ENCODE data around the gene ROBO1.
A peak's percentile ranks its signal among the peaks of the same experiment; 100 is the strongest.

Gene ROBO1

DNA sequence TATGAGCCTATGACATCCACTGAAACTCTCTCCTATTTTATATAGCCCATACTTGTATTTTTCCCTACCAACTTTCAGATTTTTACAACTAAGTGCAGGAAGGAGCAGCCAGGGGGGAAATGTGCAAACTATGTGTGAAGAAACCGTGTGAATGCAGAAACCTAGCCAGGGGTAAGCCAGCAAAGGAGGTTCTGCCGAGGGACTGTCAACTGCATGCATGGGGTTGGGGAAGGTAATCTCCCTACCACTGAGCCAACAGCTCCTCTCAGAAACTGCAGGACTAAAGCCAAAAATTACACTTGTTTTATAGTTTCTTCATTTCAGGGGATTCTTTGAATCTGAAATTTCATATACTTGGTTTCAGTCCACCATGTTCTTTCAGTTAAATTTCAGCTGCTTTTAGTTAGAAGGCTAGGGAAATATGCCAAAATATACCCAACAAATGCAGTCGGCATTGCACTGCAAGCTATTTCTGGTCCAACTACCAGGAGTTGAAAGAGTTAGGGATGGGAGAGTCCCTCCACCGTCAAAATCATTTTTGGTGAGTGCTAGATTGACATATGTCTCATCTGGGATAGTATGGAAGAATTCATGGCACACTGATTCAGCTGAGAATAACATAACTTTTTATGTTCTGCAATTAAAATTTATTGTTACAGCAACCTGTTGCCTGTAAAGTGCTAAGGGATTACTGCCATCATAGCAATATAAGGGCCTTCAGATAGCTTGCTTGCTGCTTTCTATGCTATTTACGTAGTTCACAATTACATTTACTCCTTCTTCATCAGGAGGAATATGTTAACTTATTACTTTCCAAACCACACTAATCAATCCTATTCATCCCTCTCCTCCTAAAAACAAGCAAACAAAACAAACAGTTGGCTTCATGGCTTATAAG lies 904.2 kb downstream of the ROBO1 start:
- no peak for DNase-seq

DNA sequence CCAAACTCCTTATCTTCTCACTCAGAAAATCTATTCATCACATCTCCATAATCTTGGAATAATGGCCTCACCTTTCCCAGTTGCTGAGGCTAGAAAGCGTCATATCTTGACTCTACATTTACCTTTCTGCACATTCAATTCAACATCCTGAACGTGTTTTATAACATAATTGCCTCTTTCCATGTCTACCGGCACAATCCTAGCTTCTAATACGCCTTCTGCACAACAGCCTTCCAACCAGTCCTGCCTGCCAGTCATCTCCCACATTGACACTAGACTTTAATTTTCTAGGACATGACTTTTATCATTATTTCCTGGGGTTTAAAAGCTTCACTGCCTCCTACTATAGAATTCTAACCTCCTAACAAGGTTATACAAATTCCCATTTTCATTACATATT lies 906.6 kb downstream of the ROBO1 start:
- DNase-seq, result no peak

DNA sequence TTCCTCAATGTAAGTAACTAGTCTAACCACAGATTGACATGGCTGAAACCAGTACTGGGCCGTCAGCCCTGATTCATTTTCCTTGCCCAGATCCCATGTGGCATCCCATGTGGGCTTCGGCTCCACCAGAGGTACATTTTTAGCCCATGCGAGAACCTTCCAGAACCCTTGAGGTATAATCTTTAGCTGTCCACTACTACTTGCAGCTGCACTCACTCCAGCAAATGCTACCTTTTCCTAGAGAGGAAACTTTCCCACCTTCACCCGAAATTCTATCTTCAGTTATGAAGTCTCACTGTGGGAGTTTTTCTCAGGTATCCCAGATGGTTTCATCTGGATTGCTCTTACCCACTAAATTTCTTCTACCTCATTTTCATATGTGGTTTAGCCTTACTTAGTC lies 907.2 kb downstream of the ROBO1 start:
- no peak for DNase-seq

DNA sequence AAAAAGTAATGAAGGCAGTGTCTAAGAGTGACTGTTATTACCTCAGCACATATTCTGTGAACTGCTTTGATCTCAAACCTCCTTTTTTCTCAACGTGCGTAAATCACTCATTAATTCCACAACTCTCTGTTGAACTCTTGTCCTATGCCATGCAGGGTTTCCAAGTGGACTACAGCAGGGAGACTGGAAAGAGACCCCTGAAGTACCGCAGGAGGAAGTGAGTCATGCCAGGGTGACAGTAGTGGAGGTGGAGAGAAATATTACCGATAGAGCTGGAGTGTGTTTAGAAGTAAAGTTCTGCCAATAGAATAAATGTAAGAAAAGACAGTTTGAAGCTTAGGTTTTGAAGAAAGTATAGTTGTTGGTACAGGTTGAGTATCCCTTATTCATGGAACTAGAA lies 908.9 kb downstream of the ROBO1 start:
- DNase-seq, result no peak

DNA sequence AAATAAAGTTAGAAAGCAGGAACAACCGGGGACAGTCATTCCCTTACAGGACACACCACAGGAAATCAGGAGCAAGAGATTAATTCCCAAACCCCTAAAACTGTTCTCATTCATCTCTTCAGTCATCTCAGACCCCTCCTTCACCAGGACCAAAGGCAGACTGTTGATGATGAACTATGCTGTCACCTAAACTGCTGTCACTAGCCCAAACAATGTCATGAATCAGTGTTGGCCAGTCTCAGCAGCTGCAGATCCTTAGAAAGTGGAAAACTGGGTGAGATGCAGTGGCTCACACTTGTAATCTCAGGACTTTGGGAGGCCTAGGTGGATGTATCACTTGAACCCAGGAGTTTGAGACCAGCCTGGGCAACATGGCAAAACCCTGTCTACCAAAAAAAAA lies 909.6 kb downstream of the ROBO1 start:
- DNase-seq, result no peak

DNA sequence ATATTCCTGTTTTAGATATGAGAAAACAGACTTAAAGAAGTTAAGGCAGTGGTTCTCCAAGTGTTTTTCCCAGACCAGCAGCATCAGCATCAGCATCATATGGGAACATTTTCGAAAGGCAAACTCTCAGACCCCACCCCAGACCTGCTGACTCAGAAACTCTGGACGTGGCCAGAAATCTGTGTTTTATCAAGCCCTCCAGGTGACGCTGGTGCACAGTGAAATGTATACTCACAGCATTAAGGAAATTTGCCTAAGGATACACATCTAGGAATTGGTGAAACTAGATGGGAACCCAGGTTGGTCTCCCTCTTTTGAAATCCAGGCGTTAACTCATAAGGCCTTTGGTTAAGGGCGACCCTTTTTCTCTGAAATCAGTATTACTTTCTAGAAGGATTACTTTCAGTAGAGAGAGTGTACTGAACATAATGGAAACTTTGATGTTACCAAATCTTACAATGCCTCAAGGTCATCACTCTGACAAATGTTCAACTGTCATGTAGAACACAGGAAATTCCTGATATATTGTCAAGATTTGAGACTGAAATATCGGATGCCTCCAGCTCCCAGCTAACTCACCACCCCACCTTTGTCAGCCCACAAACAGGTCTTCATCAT lies 910.2 kb downstream of the ROBO1 start:
- DNase-seq, result peak; percentile 53 to 78

DNA sequence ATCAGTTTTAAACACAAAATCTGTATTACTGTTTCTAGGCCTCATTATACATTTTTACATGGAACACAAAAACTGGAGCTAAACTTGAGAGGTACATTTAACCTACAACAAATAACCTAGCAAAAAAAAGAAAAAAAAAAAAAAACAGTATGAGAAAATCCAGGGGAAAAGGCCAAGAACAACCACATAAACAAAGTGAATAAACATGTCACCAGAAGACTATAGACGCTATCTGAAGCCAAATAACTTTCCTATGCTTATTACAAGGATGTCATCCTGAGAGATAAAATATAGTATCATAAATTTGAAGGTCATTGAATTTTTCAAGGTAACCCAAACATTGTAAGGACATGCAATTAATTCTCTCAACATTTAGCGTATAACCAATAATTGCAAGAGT lies 911.6 kb downstream of the ROBO1 start:
- DNase-seq, result no peak

DNA sequence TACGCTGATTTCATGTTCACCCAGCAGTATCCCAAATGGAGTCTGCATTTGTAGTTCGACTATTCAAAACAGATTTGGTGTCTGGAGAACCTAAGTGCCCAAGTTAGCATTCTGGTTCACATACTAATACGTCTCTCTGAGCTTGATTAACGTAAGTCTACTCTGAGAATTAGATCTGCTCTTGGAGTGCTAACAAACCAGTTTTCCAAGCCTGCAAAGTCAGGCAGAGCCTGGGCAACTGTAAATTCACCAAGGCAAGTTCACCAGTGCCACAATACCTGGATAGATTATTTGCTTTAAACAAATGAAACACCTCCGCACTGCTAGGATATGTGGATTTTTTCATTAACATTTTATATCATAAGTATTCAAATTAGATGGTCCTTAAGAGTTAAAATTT lies 912.6 kb downstream of the ROBO1 start:
- peak in 1 of 2 experiments; percentile 36 for DNase-seq

DNA sequence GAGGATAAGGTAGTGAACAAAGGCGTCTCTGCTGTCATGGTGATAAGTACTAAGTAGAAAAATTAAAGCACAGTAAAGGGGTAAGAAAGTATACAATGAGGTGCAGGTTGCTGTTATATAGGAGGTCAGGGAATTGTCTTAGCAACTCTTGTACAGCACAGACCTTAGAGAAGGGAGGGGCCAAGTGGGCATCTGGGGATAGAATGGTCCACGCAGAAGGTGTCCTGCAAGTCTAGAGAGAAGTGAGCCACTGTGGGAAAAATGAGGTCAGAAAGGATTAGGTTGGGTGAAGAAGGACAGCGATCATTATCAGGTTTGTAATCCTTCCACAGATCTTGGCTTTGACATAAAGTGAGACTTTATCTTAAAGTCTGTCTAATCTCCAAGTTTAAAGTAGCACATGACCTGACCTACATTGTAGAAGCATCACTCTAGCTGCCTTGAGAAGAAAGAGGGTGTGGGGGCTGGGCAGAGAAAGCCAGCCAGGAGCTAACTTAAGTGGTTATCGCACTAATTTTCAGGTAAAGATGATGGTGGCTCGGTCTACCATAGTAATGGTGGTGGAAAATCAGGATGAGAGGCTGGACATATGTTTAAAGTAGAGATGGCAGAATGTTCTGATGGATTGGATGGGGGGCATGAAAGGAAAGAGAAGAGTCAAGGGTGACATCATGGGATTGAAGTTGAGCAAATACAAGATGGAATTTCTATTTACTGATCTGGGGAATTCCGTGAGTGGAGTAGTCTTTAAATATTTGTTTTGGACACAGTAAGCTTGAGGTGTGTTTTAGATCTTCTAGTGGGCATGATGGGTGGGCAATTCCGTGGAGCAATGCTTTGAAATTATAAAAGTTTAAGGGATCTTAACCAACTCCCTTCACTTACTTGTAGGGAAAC lies 919.2 kb downstream of the ROBO1 start:
- DNase-seq, result no peak

DNA sequence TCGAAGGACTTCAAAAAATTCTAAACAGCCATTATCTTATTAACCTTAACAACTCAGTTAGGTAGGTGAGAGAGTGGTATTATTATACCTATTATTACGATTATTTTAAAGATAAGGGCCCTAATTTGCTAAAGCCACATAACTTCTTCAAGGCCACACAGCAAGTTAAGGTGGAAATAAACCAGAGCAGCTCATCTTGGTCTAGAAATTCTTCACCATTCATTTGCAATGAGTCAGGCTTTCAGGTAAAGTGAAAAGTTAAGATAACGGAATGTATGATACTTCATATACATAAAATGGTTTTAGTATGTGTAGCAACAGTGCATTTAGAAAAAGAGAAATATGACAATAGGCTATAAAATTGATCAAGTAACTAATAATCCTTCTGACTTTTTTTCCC lies 920.2 kb downstream of the ROBO1 start:
- no peak for DNase-seq

DNA sequence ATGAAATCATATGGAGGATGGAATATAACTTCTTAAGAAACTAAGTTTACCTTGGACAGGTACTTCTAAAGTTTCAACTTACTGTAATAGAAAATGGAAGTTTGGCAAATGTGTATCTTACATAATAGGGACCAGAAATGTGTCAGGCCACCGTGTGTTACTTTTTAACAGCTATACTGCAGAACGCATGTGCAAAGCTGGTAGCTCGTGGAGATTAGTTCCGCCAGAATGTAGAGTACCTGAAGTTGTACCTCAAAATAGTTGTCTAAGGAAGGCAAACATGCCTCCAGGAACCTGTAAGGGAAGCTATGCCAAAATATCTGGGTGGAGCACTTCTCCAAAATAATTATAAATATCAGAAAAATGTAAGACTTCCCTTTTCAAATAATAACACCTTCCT lies 920.6 kb downstream of the ROBO1 start:
- no peak for DNase-seq

DNA sequence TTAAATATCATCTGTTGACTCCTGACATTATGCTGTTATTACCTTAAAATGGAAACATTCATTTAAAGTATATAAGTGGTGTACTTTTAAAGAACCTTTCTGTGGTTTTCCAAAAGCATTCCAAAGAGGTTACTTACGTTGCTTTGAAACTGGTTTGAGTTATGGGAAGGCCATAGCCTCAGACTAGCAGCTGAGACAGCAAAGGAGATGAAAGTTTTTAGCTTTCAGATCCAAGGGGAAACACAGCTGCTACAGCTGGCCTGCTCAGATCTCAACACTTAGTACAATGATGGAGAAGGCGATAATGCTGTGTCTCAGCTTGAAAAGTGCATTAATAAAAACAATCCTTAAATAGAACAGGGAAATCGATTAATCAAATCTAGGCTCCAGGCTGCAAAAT lies 921.1 kb downstream of the ROBO1 start:
- DNase-seq, result no peak

DNA sequence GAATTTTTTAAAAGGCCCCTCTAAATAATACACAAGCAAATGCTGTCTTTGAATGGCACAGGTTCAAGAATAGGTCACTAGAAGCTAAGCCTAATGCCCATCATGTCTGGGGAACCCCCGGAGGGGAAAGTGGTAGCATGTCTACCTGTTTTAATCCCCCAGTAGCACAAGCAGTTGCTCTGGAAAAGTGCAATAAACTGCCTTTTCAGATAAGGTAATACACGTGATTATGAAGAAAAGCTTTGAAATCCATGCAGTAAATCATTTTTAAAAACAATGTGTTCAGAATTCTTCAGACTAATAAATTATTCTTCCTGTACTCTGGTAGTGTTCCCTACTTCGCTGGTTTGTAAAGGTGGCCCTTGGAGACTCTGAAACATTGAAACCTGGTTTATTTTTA lies 922.2 kb downstream of the ROBO1 start:
- DNase-seq, result peak in 1 of 2 experiments; percentile 25

DNA sequence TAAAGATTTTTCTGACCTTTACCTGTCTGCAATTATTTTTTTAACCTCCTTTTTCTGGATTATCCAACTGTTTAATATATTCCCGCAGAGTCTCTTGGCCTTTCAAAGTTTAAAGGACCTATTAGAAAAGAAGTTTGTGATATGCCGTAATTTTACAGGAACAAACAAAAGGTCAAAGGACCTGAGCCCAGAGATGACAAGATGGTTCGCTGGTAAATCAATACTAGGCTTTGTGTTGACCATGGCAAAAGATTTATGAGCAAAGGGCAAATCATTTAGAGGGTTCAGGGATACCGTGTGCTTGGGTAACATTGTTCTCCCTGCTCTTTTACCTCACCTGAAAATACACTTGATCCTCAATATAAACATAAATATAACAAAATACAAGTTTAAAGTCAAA lies 923.5 kb downstream of the ROBO1 start:
- DNase-seq, result no peak

DNA sequence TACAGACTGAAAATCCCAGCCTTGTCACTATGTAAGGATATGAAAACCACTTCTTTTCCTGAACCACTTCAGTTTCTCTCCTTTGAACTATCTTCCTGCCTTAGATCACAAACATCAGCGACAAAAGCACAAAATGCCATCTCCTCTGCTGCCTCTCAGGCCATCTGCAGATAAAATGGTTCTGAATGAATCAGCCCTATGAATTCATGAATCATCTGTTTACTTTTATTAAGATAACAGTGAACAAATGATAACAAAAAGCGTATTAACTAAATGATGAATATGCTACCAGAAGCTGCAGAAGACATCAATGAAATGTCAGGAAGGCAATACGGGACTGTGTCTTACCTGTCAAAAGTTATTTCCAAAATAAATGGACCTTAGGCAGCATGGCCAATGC lies 928.1 kb downstream of the ROBO1 start:
- no peak for DNase-seq

DNA sequence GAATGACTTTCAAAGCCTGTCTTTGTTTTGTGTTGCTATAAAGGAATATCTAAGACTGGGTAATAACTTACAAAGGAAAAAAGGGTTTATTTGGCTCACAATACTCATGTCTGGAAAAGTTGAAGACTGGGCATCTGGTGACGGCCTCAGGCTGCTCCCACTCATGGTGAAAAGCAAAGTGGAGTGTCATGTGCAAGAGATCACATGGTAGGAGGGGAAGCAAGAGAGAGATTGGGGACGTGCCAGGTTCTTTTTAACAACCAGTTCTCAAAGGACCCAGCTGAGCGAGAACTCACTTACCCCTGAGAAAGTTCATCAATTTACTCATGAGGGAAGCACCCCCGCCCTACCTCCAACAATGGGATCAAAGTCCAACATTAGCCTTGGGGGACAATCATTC lies 929.4 kb downstream of the ROBO1 start:
- peak in 1 of 2 experiments; percentile 38 for DNase-seq

DNA sequence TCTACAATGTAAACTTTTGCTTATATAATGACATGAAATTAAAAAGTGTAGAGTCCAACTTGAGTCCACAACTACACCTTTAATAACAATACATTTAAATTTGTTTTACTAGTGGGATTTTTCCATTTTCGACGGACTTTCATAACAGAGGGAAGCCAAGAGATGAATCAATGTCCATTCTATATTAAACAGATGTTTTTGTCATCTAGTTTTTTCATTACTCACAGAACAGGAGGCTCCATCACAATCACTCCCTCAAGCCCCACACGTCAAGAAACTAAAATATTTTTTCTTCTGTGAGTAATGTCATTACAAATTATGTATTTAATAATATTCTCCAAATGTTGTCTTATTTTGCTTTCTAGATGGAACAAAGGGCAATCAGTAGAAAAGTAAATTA lies 932.9 kb downstream of the ROBO1 start:
- DNase-seq, result no peak

DNA sequence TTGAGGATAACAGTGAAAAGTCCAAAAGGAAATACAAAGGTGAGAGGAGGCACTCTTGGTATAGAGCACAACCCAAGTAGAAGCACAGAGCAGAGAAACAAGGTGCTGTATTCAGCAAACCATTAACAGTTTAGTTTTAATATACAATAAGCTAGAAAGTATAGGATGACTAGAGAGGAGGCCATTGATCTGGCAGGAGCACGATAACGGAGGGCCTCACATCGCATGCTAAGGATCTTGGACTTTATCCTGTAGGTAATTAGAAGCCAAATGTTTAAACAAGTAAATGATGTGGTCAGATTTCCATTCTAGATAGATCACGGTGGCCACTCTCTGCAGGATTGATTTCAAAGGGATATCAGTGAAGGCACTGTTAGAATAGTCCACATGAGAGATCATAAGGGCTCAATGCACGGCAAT lies 935.0 kb downstream of the ROBO1 start:
- DNase-seq, result peak in 1 of 2 experiments; percentile 65

DNA sequence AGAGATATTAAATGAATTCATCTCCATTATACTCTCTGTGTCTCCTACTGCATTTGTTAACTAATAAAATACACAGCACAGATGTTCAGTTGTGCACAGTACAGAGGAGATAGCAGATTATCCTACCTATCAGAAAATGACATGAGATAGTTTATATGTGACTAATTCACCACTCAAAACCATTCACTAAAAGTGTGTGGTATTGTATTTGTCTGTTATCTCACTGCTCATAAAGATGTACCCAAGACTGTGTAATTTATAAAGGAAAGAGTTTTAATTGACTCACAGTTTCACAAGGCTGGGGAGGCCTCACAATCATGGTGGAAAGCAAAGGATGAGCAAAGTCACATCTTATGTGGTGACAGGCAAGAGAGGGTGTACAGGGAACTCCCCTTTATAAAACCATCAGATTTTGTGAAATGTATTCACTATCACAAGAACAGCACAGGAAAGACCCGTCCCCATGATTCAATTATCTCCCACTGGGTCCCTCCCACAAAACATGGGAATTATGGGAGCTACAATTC lies 936.3 kb downstream of the ROBO1 start:
- no peak for DNase-seq

DNA sequence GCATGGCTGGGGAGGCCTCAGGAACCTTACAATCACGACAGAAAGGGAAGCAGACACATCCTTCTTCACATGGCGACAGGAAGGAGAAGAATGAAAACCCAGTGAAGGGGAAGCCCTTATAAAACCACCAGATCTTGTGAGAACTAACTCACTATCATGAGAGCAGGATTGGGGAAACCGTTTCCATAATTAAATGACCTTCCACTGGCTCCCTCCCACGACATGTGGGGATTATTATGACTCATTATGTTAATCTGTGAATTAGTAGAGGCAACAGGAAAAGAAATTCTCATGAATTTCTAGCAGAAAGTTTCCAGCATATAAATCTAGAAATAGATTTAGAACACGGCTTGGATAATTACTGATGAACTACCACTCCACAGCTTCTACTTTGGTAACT lies 937.3 kb downstream of the ROBO1 start:
- DNase-seq, result no peak

DNA sequence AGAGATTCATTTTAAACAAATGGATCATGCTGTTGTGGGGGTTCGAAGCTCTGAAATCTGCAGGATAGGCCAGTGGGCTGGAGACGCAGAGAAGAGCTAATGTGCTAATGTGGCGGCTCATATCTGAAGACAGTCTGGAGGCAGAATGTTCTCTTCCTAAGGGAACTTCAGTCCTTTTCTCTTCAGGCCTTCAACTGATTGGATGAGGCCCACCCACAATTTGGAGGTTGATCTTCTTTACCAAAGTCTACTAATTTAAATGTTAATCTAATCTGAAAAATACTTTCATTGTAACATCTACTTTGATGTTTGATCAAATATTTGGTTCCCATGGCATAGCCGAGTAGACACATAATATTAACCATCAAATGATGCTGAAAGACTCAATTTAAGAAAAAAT lies 940.2 kb downstream of the ROBO1 start:
- DNase-seq, result no peak

DNA sequence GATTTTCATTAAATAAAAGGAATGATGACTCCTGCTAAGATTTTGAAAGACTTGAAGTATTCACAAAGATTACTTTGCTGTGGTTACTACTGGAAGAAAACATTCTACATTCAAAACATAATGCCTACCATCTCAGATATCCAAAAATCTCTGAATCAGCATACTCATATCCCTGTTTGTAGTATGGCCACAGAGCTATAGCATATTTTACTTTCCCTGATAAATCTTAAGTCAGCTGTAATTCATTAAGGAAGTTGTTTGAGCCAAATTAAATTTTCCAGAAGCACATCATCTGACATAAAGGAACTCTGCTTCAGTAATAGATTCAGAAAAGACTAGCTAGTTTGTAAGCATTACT lies 942.0 kb downstream of the ROBO1 start:
- DNase-seq, result no peak

DNA sequence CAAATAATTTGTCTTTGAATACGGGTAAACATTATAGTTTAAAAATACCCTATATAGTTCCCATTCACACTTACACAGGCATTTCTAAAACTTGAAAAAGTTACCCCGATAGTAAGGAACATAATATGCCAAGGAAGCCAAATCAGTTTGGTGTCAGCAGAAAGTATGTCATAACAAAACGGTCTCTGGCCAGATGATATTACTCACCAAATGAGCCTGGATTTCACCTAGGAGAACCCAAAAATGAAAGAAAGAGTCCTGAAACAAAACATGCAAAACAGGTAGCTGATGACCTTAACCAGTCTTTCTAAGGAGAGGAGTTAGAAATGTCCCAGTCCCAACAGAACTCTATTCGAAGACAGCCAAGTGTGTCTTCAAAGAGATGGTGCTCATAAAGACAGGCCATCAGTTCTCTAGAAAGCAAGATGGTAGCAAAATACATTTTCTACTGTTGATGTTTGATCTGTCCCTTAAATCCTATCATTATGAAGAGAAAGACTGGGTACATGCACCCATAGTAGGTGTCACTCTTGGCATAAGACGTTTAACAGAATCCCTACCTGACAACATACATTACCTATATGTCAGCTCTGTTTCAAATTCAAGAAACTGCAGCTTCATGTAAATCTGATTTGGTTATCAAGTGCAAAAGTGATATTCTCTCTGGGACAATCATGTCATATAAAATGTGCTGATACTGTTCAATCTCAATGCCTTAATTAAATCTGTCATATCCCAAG lies 942.5 kb downstream of the ROBO1 start:
- no peak for DNase-seq

All from NCI-H2081 (cell line).